ENCODE data around the gene FGF10.

The FGF10 gene

DNA sequence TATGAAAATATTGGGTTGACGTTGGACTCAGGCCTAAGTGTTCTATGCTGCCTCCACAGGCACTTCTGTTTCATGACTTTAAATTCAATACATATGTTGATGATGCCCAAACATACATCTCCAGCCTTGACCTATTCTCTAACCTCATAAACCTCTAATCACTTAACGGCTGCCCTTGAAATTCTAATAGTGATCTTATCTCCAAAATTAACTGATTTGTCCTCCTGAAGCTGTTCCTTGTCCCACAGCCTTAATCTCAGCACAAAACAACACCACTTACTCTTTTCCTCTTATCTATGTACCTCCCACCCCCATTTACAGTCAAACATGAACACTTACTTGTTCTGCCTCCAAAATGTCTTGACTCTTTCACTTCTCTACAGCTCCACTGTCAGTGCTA is 43.3 kb downstream of the FGF10 start:
- no peak for DNase-seq

DNA sequence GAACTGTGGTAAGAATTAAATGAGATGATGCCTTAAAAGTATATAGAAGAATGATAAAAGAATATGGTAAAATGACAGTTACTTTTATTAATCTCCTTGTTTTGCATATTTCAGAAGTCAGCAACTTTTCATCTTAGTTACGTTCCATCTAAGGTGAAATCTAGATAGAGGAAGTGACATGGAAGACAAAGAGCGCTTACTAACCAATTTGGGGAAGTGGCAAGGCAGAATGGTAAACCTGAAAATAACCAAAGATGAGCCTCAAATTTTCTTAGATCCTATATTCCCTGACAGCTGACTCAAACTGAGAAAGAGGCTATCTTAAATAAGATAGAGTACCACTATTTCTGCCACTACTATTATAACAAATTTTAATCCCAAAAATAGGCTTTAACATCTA is 52.5 kb downstream of the FGF10 start:
- no peak for DNase-seq

DNA sequence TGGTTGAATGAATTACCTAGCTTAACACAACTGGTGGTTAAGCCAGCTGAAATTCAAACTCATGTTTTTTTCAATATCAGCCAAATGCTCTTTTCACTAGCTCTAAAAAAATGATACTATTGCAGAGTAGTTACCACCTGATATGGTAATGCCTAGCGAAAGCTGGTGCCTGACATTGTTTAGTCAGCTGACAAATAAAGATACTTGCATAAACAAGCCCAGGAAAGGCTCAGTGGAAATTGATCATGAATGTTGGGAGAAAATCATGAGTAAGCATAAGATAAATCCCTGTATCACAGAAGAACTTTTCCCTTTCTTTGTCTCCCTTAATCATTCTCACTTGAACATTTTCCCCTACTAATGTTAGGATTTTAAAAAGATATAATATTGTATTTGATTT is 54.6 kb downstream of the FGF10 start:
- no peak for DNase-seq

DNA sequence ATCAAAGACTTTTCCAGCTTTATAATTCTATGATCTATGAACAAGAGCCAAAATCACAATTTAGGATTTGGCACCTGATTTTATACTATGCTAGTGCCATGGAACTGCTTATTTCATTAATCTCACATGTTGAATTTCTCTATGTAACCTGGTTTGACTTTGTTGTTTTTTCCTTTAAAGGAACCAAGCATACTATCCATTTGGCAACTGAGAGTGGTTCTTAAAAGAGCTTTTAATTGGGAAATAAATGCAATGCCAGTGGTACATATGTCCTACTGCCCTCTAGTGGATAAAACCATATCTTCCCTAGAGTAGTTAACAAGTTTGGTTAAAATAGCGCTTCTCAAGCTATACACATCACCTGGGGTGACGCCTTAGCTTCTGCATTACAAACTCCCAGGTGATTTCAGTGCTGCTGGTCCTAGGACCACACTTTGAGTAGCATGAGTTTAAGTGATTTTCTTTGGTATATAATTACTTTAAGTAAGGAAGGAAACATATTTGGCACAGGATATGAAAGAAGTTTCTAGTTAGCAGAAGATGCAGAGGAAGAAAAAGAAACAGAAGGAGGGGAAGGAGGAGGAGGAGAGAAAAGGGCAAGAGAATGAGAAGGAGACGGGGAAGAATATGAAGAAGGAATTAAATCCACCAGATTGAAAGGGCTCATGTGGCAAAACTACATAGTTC is 56.8 kb downstream of the FGF10 start:
- no peak for DNase-seq

DNA sequence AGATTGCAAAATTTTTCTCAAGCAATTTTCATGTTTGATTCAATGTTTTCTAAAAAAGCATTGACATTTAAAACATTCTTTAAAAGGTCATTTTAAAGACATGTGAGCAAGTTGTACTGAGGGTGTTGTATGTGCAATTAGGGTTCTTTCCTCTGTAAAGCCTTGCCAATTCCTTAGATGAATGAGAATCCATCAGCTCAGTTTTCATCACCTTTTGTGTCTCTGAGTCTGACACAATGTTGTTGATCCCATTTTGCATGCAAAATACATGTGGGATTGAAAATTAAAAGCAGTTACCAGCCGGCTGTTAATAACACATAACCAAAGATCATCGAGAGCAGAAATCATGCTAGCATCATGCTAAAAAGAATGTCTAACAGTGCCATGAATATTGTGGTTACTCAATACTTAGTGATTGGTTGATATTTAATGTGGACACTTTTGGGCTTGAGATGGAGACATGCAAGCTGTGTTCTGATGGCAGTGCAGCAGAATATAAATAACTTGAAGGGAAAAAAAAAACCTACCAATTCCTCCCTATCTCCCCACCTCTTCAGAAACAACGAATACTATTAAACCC is 57.7 kb downstream of the FGF10 start:
- no peak for DNase-seq

DNA sequence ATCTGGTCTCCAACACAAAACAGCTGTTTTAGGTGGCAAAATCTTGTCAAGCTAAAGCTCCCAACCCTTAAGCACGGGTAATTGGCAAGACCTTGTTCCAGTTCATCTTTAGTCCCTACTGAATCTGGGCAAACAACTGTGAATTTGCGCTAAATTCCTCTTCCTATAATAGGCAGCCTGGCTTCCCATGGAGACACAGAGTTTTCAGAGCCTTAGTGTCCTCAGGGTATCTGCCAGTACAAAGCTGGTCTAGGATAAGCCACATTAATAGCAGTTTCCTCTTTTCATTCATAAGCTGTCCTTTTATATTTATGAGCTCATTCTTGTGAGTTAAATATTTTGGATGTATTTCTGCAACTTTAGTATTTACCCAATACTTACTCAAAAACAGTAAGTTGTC is 59.5 kb downstream of the FGF10 start:
- no peak for DNase-seq

DNA sequence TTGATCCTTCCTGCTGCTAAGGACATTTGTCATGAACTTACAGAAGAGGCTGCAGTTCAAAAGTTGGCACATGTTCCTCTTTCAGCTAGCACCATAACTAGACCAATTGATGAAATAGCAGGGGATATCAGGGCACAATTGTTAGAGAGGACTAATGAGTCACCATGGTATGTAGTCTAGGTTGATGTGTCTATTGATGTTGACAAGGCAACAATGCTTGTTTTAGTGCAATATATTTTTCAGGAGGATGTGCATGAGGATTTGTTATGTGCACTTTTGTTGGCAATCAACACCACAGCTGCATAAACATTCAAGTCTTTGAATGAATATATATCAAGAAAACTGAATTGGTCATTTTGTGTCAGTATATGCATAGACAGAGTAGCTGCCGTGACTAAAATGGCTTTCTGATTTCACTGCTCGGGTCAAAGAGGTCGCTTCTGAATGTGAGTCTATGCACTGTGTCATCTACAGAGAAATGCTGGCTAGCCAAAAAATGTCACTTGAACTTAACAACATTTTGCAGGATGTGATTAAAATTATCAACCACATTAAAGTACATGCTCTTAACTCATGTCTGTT is 68.0 kb downstream of the FGF10 start:
- DNase-seq, result no peak

DNA sequence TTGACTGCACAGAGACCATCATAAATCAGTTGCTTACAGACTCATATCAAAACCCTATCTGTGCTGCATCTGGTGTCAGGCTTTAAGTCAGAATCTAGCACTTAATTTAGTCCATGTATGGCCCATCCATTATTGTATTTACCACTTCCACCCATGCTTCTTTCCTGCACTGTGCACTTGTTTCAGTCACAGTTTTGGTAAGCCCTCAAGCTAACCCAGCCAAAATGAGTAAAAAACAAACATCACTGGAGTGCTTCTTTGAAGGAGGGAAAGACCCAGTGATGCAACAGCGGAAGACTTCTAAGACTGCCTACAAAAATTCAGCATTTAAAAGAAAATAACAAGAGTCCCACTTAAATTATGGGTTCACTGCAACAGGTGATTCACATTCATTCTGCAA is 69.0 kb downstream of the FGF10 start:
- DNase-seq, result no peak

DNA sequence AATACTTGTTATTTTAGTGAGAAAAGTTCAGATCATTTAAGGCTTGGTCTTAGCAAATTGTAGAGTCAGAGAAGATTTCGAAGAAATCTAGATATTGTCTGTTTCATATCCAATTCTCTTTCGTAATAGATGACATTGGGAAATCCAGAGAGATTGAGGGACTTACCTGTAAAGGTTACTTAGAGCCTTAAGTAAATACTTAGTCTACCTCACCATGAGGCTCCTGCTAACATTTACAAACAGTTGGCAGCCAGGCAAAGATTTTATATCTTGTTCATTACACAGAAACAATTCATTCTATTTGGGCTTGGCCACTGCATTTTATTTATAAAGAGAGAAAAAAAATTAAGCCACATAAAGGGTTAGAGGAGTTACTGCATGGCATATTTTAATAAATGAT is 70.3 kb downstream of the FGF10 start:
- no peak for DNase-seq

DNA sequence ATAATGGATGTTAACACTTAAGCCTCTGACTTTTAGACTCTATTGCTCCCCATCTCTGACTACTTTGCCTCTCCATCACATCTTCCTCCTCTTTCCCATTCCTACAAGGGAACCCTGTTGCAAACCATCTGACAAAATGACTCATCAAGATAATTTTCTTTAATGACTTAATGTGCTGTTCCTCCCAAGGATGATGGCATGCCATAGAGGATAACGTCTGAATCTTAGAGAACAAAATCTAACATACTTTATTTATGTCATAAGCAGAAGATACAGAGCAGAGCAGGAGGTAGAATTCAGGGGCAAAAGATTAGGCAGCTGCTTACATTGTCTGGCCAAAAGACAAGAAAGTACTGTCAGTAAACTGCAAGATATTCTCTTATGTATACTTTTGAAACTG is 76.8 kb downstream of the FGF10 start:
- no peak for DNase-seq

DNA sequence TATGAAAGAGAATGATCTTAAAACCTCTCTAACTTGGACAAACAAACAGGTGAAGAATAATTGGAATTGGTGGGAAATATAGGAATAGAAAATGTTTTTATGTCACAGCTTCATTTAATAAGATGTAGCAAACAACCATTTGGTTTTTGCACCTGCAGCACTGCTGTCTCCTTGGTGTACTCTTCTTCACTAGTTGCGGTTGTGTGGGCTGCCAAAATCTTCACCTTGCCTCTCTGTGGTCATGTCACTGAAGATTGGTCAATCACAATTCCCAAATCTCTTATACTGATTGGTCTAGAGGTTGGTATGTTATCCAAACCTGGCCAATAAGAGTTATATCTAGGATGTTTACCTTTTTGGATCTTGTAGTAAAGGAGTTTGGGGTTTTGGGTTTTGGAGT is 88.7 kb downstream of the FGF10 start:
- no peak for DNase-seq

DNA sequence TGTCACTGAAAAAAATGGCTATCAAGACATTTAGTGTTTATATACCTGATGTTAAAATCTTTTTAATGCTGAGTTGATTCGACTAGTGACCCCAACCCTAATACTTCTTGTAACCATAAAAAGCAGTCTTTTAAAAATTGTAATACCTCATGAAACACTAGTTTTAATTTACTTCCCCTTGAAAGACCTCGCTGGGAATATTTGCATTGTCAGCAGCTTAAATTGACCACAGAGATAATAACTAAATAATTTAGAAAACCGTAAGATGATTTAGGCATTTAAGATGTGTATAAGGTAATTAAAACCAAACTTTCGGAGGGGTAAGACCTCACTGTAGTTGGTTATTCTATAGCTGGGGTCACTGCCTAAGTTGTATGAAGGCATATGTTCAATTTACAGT is 89.8 kb downstream of the FGF10 start:
- DNase-seq, result no peak

DNA sequence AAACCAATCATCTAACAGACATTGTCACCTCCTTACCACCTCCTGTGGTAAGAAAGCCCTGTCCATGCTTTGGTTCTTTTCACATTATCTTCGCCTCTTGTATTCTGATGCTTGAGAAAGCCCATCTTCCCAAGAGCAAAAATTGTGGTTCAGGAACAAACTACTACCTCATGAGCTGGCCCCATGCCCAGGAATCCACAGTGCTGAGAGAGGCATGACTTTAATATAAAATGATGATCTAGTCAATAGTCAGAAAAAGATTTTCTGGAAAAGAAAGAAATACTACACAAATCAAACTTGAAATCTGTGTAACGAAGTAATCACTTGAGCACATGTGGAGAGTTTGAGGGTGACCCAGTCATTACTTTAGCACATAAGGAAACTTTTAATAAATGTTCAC is 94.7 kb downstream of the FGF10 start:
- DNase-seq, result no peak

DNA sequence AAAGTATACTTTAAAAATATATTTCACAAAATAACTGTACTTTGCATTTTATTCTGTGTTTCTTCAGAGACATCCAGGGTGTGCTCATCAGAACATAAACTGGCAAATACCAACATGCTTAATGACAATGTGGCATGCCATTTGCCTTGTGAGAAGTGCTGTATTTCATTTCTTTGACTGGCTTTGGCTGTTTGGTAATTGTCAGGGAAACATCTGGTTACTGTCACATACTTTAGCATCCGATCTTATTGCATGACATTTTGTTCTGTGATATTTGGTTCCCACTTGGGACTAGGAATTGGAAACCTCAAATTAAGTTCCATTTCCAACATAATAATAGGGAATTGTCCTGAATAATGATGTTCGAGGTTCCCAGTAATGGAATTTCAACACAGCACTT is 96.5 kb downstream of the FGF10 start:
- DNase-seq, result no peak

DNA sequence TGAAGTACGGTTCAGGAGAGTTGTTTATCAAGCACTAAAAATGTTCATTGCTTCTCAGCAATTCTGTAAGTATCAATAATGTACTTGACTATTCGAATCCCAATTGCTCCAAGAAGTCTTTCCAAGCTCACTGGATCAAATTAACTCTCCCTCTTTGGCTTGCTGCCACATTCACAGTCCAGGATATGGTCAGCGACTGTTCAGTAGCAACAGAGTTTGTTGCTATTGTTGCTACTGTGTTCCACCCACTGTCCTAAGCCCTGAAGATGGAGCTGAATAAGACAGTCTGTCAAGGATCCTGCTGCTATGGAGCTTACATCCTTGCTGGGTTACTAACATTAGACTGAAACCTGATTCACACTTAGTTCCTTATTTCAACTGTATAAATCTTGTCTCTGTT is 110.8 kb downstream of the FGF10 start:
- DNase-seq, result no peak

DNA sequence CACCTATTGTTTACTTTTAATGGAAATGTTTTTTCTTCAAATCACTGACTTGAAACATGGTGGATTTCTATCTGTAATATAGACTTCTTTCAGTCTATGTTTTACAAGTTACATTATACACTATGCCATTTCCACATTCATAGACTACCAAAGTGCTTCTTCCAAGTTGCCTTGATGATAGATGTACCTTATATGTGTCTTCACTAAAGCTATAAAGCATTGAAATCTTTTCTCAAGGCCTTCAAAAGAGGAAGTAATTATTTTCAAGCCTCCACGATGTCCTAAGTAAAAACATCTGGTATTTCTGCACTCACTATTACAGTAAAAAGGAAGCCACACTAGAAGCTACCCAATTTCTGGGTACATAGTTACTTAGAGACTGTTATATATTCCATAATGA is 113.3 kb downstream of the FGF10 start:
- DNase-seq, result no peak

DNA sequence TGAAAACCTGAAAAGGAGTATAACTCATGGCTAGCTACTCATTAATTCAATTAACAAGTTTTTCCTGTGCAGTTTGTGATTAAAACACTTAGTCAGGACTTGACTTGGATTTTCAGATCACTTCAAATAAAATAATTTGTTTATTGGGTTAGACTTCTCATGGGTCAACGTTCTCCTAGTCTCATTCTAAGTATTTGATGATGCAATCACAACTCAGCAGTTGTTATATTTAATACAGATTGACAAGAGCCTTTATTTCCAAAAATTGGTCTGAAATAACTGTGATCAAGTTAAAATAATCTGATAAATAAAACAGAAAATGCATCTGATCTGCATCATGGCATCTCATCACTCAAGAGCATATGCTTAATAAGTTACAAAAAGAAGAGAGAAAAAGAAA is 113.9 kb downstream of the FGF10 start:
- no peak for DNase-seq

DNA sequence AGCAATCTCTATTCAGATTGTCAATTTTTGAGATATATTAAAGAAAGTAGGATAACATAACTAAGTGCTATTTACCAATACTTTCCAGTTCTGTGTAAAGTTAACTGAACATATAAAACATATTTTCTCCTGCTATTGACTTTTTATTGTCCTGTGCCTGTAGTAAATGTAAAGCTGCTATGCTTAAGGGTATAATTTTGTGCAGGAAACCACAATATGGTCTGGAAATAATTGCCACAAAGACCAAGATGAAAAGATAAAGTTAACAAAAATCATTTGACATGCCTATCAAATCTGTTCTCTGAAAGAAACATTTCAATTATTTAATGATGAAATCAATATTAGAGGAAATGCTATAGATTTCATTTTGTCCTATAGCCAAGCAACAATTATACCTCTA is 121.3 kb downstream of the FGF10 start:
- no peak for DNase-seq

DNA sequence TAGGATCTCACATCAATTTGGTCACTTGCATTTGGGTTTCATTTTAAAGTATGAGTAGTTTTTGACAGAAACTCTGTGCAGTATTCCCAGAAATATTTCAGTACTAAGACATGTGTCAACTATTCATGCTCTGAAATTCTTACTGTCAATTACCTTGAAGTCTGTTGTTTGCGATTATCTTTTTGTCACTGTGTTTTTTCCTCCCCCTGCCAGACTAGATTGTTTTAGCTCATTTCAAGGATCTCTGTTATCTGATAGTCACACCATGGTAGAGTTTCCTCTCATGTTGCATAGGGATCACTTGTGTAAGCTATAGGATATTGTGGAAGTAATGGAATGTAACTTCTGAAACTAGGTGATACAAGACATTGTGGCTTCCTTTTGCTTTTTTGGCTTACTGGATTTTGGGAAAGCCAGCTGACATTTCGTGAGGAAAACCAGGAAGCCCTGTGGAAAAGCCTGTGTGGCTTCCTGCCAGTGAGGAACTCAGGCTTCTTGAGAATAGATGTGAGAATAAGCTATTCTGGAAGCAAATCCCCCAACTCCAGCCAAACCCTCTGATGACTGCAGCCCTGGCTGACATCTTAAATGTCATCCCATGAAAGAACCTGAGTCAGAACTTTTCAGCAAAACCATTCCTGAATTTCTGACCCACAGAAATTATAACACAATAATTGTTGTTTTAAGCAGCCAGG is 122.2 kb downstream of the FGF10 start:
- no peak for DNase-seq

DNA sequence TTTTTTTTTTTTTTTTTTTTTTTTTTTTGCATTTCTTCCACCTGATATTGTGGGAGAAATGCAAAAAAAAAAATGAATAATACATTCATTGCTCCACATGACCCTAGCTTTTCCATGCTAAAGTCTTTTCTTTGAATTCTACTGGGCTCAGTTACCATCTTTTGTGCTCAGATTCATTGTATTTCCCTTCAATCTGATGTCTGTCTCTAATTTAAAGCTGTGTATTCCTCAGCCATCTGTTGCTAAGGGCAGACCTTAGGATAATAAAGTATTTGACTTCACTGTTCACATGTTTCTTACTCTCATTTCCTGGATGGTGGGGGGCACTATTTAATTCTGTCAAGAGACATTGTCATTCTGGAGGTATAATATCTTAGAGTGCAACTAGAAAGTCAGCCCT is 123.5 kb downstream of the FGF10 start:
- no peak for DNase-seq

DNA sequence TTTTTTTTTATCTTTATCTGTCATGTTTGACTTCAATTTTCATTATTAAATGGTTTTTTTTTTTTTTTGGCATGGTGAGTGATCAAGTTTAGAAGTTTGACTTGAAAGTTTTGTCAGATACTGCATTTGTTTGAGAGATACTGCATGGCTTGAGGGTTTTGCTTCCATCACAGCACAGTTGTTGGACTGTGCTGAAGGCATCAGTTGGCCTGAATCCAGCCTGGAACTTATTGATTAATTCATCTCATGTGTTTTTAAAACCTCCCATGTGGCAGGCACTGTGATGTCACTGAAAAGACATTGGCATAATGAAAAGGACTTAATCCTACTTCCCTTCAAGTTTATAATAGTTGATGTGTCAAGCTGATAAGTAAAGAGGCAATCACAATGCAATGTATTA is 128.4 kb downstream of the FGF10 start:
- DNase-seq, result no peak

DNA sequence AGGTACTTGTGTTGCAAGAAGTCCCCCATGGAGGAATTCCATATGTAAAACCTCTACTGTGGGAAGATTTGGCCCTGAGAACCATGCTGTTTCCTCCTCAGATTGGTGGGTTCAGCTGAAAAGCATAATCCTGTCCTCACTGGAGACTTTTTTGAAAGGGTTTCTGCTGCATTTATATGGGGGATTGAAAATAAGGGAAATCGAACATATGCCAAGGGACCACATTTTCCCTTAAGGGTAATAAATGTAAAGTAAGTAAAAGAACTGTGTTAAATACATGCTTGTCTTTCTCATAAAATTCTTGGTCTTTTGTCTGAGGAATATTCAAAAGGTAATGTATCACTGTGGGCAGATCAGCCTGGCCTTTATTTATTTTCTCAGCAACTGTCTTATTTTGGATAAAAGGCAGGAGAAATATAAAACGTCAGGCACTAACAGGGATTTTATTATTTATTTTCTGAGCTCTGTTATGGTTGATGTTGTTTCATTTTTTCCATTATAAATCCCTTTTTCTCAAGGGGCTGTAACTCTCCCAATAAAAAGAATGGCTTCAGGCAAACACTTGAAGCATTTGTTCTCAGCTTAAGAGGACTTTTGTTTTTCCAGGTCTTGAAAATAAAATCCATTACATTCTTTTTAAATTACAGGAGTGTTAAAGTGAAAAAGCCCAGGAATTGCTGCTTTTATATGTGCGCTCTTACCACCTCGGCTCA is 131.4 kb downstream of the FGF10 start:
- no peak for DNase-seq

DNA sequence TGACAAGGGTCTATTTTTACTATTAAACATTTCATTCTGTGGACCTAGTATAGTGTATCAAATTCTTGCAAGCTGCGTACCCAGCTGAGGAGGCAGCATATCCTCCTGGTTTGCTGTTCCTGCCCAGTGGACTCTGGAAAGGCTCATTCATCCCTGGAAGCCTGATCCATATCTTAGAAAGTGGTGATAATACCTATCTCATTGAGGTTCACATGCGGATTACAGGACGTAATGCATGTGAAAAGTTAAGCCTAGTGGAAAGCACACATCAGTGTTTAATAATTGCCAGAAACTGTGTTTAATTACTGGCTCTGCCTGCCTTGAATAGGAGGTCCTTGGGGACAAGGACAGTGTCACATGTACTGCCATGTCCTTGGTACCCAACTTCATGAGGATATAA is 132.0 kb downstream of the FGF10 start:
- DNase-seq, result no peak

Data from activated naive CD4-positive, alpha-beta T cell (primary cell).